Iris pigment epithelial cell (primary cell): ENCODE results near the gene HINT3.
"Not testable (repeated sequence)": the region's sequence is repeated elsewhere in the genome, so short reads cannot be mapped to it uniquely, and the experiment has no call there.

Experiments
- DNase-seq: peaks from one replicate; pipeline ENCODE4 v3.0.0-alpha.2; 2011; ENCODE audit warnings: low read depth

HINT3 gene

GRCh38 chr6:126002755-126003679, 46.4 kb downstream of the HINT3 start:
- no peak for DNase-seq

GRCh38 chr6:126007800-126008199, 51.2 kb downstream of the HINT3 start:
- DNase-seq, result no peak

GRCh38 chr6:126010040-126010439, 53.5 kb downstream of the HINT3 start:
- no peak for DNase-seq

- DNase-seq, result peak; percentile 69
Measured at GRCh38 chr6:126015863-126016262, 59.3 kb downstream of the HINT3 start.

- no peak for DNase-seq
Measured at GRCh38 chr6:126016591-126016990, 60.0 kb downstream of the HINT3 start.

- no peak for DNase-seq
Measured at GRCh38 chr6:126017668-126018067, 61.1 kb downstream of the HINT3 start.

- peak; percentile 72 for DNase-seq
Measured at GRCh38 chr6:126020305-126021050, 63.9 kb downstream of the HINT3 start.

- DNase-seq, result not testable (repeated sequence)
Measured at GRCh38 chr6:126023474-126023873, 66.9 kb downstream of the HINT3 start.

GRCh38 chr6:126026001-126026400, 69.4 kb downstream of the HINT3 start:
- no peak for DNase-seq

GRCh38 chr6:126027601-126028000, 71.0 kb downstream of the HINT3 start:
- DNase-seq, result peak; percentile 57
